HepG2 (cell line): ENCODE data around the gene FECH. TPM values are rescaled to one million over a fixed set of nuclear protein-coding genes. Genes with fewer than 3 reads are reported as not detected.
A peak's percentile ranks its signal among the peaks of the same experiment; 100 is the strongest.

ENCODE experiments used
- HOXA9 ChIP-seq: sonication (generic); formaldehyde crosslinking; IDR thresholded peaks from 2 replicates; pipeline ENCODE4 v1.8.1; 2022; ENCODE audit warnings: missing genetic modification reagents, mild to moderate bottlenecking, moderate library complexity, borderline replicate concordance
- KDM5B ChIP-seq: sonication (generic); formaldehyde crosslinking; IDR thresholded peaks from 2 replicates; pipeline ENCODE4 v1.4.0; 2020; ENCODE audit warnings: missing genetic modification reagents, mild to moderate bottlenecking, borderline replicate concordance
- KIAA2018 ChIP-seq: sonication (generic); formaldehyde crosslinking; IDR thresholded peaks from 2 replicates; pipeline ENCODE4 v1.5.0; 2020; ENCODE audit warnings: mild to moderate bottlenecking, missing genetic modification reagents, borderline replicate concordance
- XRCC5 ChIP-seq: fragments of 200-400 bp; formaldehyde crosslinking; optimal IDR thresholded peaks from 2 replicates; pipeline ENCODE3; 2017; ENCODE audit warnings: mild to moderate bottlenecking, low read length
- ZNF138 ChIP-seq: sonication (generic); formaldehyde crosslinking; IDR thresholded peaks from 2 replicates; pipeline ENCODE4 v1.5.0; 2020; ENCODE audit warnings: mild to moderate bottlenecking, low read depth, missing genetic modification reagents
- ZNF225 ChIP-seq: sonication (generic); formaldehyde crosslinking; IDR thresholded peaks from 2 replicates; pipeline ENCODE4 v1.4.0; 2020; ENCODE audit warnings: mild to moderate bottlenecking, missing genetic modification reagents
- polyA plus RNA-seq, 8 experiments: library from polyadenylated mRNA; depleted of rRNA in 3 of 8; stranded (reverse) in 7 of 8; unstranded in 1 of 8; fragments of >200 nt; fragmentation: Illumina TruSeq in 4 of 8; extraction: Trizol in 4 of 8; gene quantifications; 2 replicates each; pipeline versions ENCODE4 v1.2.1 to v1.2.3, GENCODE V29; 2011 to 2016; ENCODE audit warnings: low read depth in 4 of 8, missing spikeins in 1 of 8, mixed read lengths in 1 of 8; ENCODE audit not compliant: insufficient read depth in 1 of 8
- total RNA-seq, 5 experiments: library from RNA; depleted of rRNA; stranded (reverse); fragments of >200 nt; fragmentation: Illumina TruSeq; extraction: Trizol; gene quantifications; 2 replicates each; pipeline ENCODE4 v1.2.3, GENCODE V29; 2016; ENCODE audit warnings: low read depth in 1 of 5
- TF ChIP-seq, protein P1 (sequence below): sonication (generic); formaldehyde crosslinking; IDR thresholded peaks from 2 replicates; pipeline ENCODE4 v1.4.0; 2020; ENCODE audit warnings: mild to moderate bottlenecking, missing genetic modification reagents

FECH gene
- total and polyA plus RNA-seq, 2 of the 13 experiments (the other 11 are each of a cell fraction or from before 2014, with no cell fraction given), result 14.7 to 21.9 TPM

GRCh38 chr18:57630002-57630753 is 43.7 kb upstream of the FECH start (continued):
- TF ChIP-seq KIAA2018, result no peak
- TF ChIP-seq HOXA9 (CRISPR knock-in tag), result no peak
- TF ChIP-seq XRCC5, result peak; percentile 68
- peak; percentile 50; the same call in 1 of the 2 replicates for TF ChIP-seq ZNF225 (CRISPR knock-in tag)
- no peak; the same call in 1 of the 2 replicates for TF ChIP-seq KDM5B (CRISPR knock-in tag)
- no peak for TF ChIP-seq ZNF138 (CRISPR knock-in tag)
- TF ChIP-seq, protein P1, sequence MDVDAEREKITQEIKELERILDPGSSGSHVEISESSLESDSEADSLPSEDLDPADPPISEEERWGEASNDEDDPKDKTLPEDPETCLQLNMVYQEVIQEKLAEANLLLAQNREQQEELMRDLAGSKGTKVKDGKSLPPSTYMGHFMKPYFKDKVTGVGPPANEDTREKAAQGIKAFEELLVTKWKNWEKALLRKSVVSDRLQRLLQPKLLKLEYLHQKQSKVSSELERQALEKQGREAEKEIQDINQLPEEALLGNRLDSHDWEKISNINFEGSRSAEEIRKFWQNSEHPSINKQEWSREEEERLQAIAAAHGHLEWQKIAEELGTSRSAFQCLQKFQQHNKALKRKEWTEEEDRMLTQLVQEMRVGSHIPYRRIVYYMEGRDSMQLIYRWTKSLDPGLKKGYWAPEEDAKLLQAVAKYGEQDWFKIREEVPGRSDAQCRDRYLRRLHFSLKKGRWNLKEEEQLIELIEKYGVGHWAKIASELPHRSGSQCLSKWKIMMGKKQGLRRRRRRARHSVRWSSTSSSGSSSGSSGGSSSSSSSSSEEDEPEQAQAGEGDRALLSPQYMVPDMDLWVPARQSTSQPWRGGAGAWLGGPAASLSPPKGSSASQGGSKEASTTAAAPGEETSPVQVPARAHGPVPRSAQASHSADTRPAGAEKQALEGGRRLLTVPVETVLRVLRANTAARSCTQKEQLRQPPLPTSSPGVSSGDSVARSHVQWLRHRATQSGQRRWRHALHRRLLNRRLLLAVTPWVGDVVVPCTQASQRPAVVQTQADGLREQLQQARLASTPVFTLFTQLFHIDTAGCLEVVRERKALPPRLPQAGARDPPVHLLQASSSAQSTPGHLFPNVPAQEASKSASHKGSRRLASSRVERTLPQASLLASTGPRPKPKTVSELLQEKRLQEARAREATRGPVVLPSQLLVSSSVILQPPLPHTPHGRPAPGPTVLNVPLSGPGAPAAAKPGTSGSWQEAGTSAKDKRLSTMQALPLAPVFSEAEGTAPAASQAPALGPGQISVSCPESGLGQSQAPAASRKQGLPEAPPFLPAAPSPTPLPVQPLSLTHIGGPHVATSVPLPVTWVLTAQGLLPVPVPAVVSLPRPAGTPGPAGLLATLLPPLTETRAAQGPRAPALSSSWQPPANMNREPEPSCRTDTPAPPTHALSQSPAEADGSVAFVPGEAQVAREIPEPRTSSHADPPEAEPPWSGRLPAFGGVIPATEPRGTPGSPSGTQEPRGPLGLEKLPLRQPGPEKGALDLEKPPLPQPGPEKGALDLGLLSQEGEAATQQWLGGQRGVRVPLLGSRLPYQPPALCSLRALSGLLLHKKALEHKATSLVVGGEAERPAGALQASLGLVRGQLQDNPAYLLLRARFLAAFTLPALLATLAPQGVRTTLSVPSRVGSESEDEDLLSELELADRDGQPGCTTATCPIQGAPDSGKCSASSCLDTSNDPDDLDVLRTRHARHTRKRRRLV, result no peak
